Spleen (tissue), 11 donors: ENCODE data around the gene GPR156. TPM values are rescaled to one million over a fixed set of nuclear protein-coding genes. Genes with fewer than 3 reads are reported as not detected.

ENCODE experiments used
- DNase-seq: peaks from one replicate; pipeline ENCODE4 v3.0.0-alpha.2; 2020
- H3K27ac ChIP-seq, 8 donors: fragments of 200-600 bp; sonication (generic) in 7 of 8; 1 replicate in 4 of 8; 2 replicates in 4 of 8; pipeline versions ENCODE4 v1.5.0 to v1.8.0; 2016 to 2021; ENCODE audit warnings: inconsistent platforms in 4 of 8, mild to moderate bottlenecking in 4 of 8, moderate library complexity in 1 of 8
- H3K27me3 ChIP-seq, 7 donors: fragments of 200-600 bp; sonication (generic) in 6 of 7; replicated peaks in 1 of 7; 1 replicate in 4 of 7; 2 replicates in 3 of 7; pipeline versions ENCODE4 v1.5.0 to v1.8.0; 2016 to 2021; ENCODE audit warnings: inconsistent platforms in 3 of 7, mild to moderate bottlenecking in 1 of 7
- H3K36me3 ChIP-seq, 6 donors: fragments of 200-600 bp; sonication (generic) in 5 of 6; 1 replicate in 4 of 6; 2 replicates in 2 of 6; pipeline versions ENCODE4 v1.5.0 to v1.8.0; 2016 to 2021; ENCODE audit warnings: inconsistent platforms in 2 of 6
- H3K4me1 ChIP-seq, 6 donors: fragments of 200-600 bp; sonication (generic) in 5 of 6; 1 replicate in 3 of 6; 2 replicates in 3 of 6; pipeline versions ENCODE4 v1.5.0 to v1.8.0; 2016 to 2021; ENCODE audit warnings: inconsistent platforms in 3 of 6
- H3K4me3 ChIP-seq, 8 donors: fragments of 200-600 bp; sonication (generic) in 7 of 8; 1 replicate in 4 of 8; 2 replicates in 4 of 8; pipeline versions ENCODE4 v1.5.0 to v1.8.0; 2016 to 2021; ENCODE audit warnings: inconsistent platforms in 4 of 8, mild to moderate bottlenecking in 4 of 8, moderate library complexity in 2 of 8
- H3K9me3 ChIP-seq, 8 donors: fragments of 200-600 bp; sonication (generic) in 7 of 8; 1 replicate in 4 of 8; 2 replicates in 4 of 8; pipeline versions ENCODE4 v1.5.0 to v1.8.0; 2016 to 2021; ENCODE audit warnings: inconsistent platforms in 4 of 8
- CTCF ChIP-seq, 11 experiments: fragments of 200-600 bp in 7 of 11; fragments of 450-650 bp in 4 of 11; sonication (generic) in 4 of 11; IDR thresholded peaks in 8 of 11; conservative IDR thresholded peaks in 3 of 11; 1 replicate in 7 of 11; 2 replicates in 4 of 11; pipeline versions ENCODE4 v1.4.0 to v1.8.0; 2016 to 2021; ENCODE audit warnings: antibody characterized with exemption in 11 of 11, inconsistent platforms in 4 of 11, mild to moderate bottlenecking in 1 of 11
- POLR2A ChIP-seq, 3 donors: fragments of 450-650 bp; IDR thresholded peaks; one replicate each; pipeline ENCODE4 v1.5.1; 2017; ENCODE audit warnings: antibody characterized with exemption in 3 of 3, mild to moderate bottlenecking in 1 of 3
- POLR2AphosphoS5 ChIP-seq, 3 donors: sonication (generic); formaldehyde crosslinking; IDR thresholded peaks; one replicate each; pipeline ENCODE4 v1.5.1; 2017; ENCODE audit warnings: antibody characterized with exemption in 3 of 3
- WGBS, 5 donors: extraction: QIAGEN DNeasy Blood & Tissue Kit in 3 of 5; methylation state at CpG; one replicate each; pipeline versions ENCODE4 v1.1.5 to v1.1.7; 2013 to 2018; 5-methylcytosine and 5-hydroxymethylcytosine counted together
- intact Hi-C: fragments of 100-400 bp; cut with DNase I; formaldehyde crosslinking; loops from one replicate; pipeline ENCODE4 v1.15.0; 2023; ENCODE audit warnings: low total_unique reads
- polyA plus RNA-seq, 3 donors: library from polyadenylated mRNA; stranded (reverse); fragments of 200-250 nt; gene quantifications; one replicate each; pipeline ENCODE4 v1.2.1, GENCODE V29; 2013
- total RNA-seq, 7 donors: library from RNA; depleted of rRNA in 3 of 7; stranded (reverse); fragments of >200 nt in 3 of 7; fragmentation: NEBNext Ultra II Directional in 4 of 7; extraction: Animal tissue kit (Norgen Biotek cat#: 25700) in 4 of 7; gene quantifications; one replicate each; pipeline versions ENCODE4 v1.1.0 to v1.2.1, GENCODE V29; 2016 to 2021
- donor health status: healthy with polysubstance abuse.
- donor health status: DM: no; HTN: no; CAD: no; lungs with moderate emphysema.
- donor health status: DM: no; HTN: no; CAD: no.
- donor health status: Bipolar disorder and iron deficiency.
- donor health status: healthy.
- donor health status: DM: no; HTN: no; CAD: no.
- donor health status: DM: yes; HTN: yes; CAD: no.

GPR156 gene
- total and polyA plus RNA-seq, 10 donors: 0.03 to 0.41 (median 0.18) TPM; not detected in 4

- Histone ChIP-seq H3K36me3 (no peaks in the 10 kb centered on the region), H3K27me3 (peaks cover 0 to 10% (median 0%) of the 10 kb centered on the region in 7 donors), H3K4me3 (no peak overlapping the region), H3K27ac (no peak overlapping the region), H3K9me3 (no peaks in the 10 kb centered on the region), H3K4me1 (no peaks in the 10 kb centered on the region)
- no peak for DNase-seq
- WGBS, 5 donors: 71 to 86% (median 80%) methylated on average over 2 of the region's 2 CpGs
- no peak for TF ChIP-seq POLR2AphosphoS5 (IDR thresholded peaks at IDR 0.05)
- no peak for TF ChIP-seq POLR2A (IDR thresholded peaks at IDR 0.05)
- no peak for TF ChIP-seq CTCF (IDR thresholded peaks at IDR 0.05 in 8 of 11, conservative IDR thresholded peaks at IDR 0.05 in 3 of 11)
- intact Hi-C loops: no loop called here
Observed at GRCh38 chr3:120276767-120277166, 8.3 kb downstream of the GPR156 start.

GRCh38 chr3:120275618-120276017 is 9.4 kb downstream of the GPR156 start:
- 52 to 60% (median 54%) methylated on average over 4 of the region's 4 CpGs for WGBS, 5 donors
- Histone ChIP-seq H3K9me3 (no peaks in the 10 kb centered on the region), H3K27me3 (peaks cover 0 to 10% (median 0%) of the 10 kb centered on the region in 7 donors), H3K36me3 (no peaks in the 10 kb centered on the region), H3K27ac (no peak overlapping the region), H3K4me3 (no peak overlapping the region), H3K4me1 (no peaks in the 10 kb centered on the region)
- TF ChIP-seq CTCF (IDR thresholded peaks at IDR 0.05 in 8 of 11, conservative IDR thresholded peaks at IDR 0.05 in 3 of 11) (no peak), POLR2A (IDR thresholded peaks at IDR 0.05) (no peak)
- intact Hi-C loops: no loop called here
- no peak for DNase-seq

- Histone ChIP-seq H3K4me3 (no peak overlapping the region), H3K36me3 (no peaks in the 10 kb centered on the region), H3K27me3 (peaks cover 0 to 10% (median 0%) of the 10 kb centered on the region in 7 donors), H3K4me1 (no peaks in the 10 kb centered on the region), H3K9me3 (no peaks in the 10 kb centered on the region), H3K27ac (no peak overlapping the region)
- WGBS, 5 donors: 69 to 78% (median 76%) methylated on average over 5 of the region's 5 CpGs
- TF ChIP-seq POLR2A (IDR thresholded peaks at IDR 0.05) (no peak), POLR2AphosphoS5 (IDR thresholded peaks at IDR 0.05) (no peak), CTCF (IDR thresholded peaks at IDR 0.05 in 8 of 11, conservative IDR thresholded peaks at IDR 0.05 in 3 of 11) (no peak)
- intact Hi-C loops: no loop called here
- no peak for DNase-seq
Observed at GRCh38 chr3:120274739-120275167, 10.3 kb downstream of the GPR156 start.

- DNase-seq: no peak
- intact Hi-C loops: no loop called here
- TF ChIP-seq POLR2AphosphoS5 (IDR thresholded peaks at IDR 0.05): no peak
- TF ChIP-seq POLR2A (IDR thresholded peaks at IDR 0.05): no peak
- TF ChIP-seq CTCF (IDR thresholded peaks at IDR 0.05 in 8 of 11, conservative IDR thresholded peaks at IDR 0.05 in 3 of 11): no peak
- no peaks in the 10 kb centered on the region for H3K4me1 ChIP-seq
- no peaks in the 10 kb centered on the region for H3K36me3 ChIP-seq
- 50 to 83% (median 61%) methylated on average over 1 of the region's 1 CpG for WGBS, 5 donors
- no peaks in the 10 kb centered on the region for H3K9me3 ChIP-seq
- no peak overlapping the region for H3K4me3 ChIP-seq
- H3K27ac ChIP-seq: no peak overlapping the region
- peaks cover 0 to 9% (median 0%) of the 10 kb centered on the region in 7 donors for H3K27me3 ChIP-seq
Observed at GRCh38 chr3:120272286-120272685, 12.7 kb downstream of the GPR156 start.
